ENCODE data around the gene CCDC141. TPM values are rescaled to one million over a fixed set of nuclear protein-coding genes. Genes with fewer than 3 reads are reported as not detected.

Gene CCDC141
- total RNA-seq, 1 experiment from 2014 or later, result 0.30 TPM

DNA sequence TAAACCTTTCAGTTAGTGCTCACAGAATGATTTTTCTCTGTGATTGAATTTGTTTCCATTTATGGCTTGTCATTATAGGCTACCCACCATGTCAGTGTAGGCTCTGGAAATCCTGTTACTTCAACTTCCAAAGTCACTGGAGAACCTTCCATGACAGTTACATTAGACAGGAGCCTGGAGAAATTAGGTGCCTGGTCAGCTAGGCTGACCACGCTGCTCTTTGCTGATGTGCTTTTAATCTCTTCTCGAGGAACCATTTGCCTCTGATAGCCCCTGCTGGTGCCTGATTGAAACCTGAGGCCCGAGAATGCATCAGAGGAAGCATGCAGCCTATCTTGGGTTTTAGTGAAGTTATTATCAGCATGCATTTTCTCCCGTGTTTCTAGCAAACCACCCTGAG, 213.1 kb downstream of the CCDC141 start:
- CTCF ChIA-PET, result no interaction called here
- no peaks in the 10 kb centered on the region for H3K79me2 ChIP-seq (ENCODE audit: insufficient read depth, low read length)
- no peaks in the 10 kb centered on the region for H3K36me3 ChIP-seq (ENCODE audit: control insufficient read depth in 1 of 2, insufficient read depth in 2 of 2, low read length in 2 of 2)
- H3K9ac ChIP-seq (ENCODE audit: low read length), result no peak overlapping the region
- no peaks in the 10 kb centered on the region for H3K4me1 ChIP-seq (ENCODE audit: control insufficient read depth in 1 of 2, insufficient read depth in 2 of 2, low read length in 2 of 2)
- no peaks in the 10 kb centered on the region for H3K27me3 ChIP-seq (ENCODE audit: insufficient read depth, low read length)
- no peak for ATAC-seq
- RAD21 ChIA-PET (ENCODE audit: low non-redundant PET in 1 of 2, low total read pairs in 2 of 2, uncharacterized antibody in 2 of 2, unreplicated experiment in 2 of 2), result no interaction called here
- no peak overlapping the region for H3K27ac ChIP-seq (ENCODE audit: low read depth, low read length)
- H3K4me2 ChIP-seq (ENCODE audit: low read length), result no peak overlapping the region
- H3K4me3 ChIP-seq (replicated peaks in 1 of 2; ENCODE audit: low read depth in 1 of 2, low read length in 2 of 2), result no peak overlapping the region
- TF ChIP-seq CBX3 (IDR thresholded peaks at IDR 0.05; ENCODE audit: low read depth) (no peak), EGR1 (IDR thresholded peaks at IDR 0.05; ENCODE audit: low read depth) (no peak), ZFX (IDR thresholded peaks at IDR 0.05) (no peak), JUND (IDR thresholded peaks at IDR 0.05) (no peak), TCF7L2 (IDR thresholded peaks at IDR 0.05; ENCODE audit: borderline replicate concordance, extremely low read depth, insufficient read depth, insufficient read length) (no peak), POLR2A (IDR thresholded peaks at IDR 0.05; ENCODE audit: borderline replicate concordance, extremely low read depth, insufficient read depth, insufficient read length) (no peak), CEBPB (IDR thresholded peaks at IDR 0.05; ENCODE audit: low read depth) (no peak), SP1 (IDR thresholded peaks at IDR 0.05; ENCODE audit: low read depth) (no peak), FOSL1 (IDR thresholded peaks at IDR 0.05; ENCODE audit: low read depth) (no peak), SIN3A (IDR thresholded peaks at IDR 0.05; ENCODE audit: low read depth) (no peak)
- TF ChIP-seq, protein P1, sequence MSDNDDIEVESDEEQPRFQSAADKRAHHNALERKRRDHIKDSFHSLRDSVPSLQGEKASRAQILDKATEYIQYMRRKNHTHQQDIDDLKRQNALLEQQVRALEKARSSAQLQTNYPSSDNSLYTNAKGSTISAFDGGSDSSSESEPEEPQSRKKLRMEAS (IDR thresholded peaks at IDR 0.05), result no peak
- TF ChIP-seq, protein P2, sequence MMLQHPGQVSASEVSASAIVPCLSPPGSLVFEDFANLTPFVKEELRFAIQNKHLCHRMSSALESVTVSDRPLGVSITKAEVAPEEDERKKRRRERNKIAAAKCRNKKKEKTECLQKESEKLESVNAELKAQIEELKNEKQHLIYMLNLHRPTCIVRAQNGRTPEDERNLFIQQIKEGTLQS (IDR thresholded peaks at IDR 0.05), result no peak
- TF ChIP-seq, protein P3, sequence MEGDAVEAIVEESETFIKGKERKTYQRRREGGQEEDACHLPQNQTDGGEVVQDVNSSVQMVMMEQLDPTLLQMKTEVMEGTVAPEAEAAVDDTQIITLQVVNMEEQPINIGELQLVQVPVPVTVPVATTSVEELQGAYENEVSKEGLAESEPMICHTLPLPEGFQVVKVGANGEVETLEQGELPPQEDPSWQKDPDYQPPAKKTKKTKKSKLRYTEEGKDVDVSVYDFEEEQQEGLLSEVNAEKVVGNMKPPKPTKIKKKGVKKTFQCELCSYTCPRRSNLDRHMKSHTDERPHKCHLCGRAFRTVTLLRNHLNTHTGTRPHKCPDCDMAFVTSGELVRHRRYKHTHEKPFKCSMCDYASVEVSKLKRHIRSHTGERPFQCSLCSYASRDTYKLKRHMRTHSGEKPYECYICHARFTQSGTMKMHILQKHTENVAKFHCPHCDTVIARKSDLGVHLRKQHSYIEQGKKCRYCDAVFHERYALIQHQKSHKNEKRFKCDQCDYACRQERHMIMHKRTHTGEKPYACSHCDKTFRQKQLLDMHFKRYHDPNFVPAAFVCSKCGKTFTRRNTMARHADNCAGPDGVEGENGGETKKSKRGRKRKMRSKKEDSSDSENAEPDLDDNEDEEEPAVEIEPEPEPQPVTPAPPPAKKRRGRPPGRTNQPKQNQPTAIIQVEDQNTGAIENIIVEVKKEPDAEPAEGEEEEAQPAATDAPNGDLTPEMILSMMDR (IDR thresholded peaks at IDR 0.05 in 2 of 3, conservative IDR thresholded peaks at IDR 0.05 in 1 of 3; ENCODE audit: borderline replicate concordance in 1 of 3, insufficient read depth in 1 of 3, low read depth in 2 of 3, low read length in 2 of 3), result no peak
- TF ChIP-seq, protein P4, sequence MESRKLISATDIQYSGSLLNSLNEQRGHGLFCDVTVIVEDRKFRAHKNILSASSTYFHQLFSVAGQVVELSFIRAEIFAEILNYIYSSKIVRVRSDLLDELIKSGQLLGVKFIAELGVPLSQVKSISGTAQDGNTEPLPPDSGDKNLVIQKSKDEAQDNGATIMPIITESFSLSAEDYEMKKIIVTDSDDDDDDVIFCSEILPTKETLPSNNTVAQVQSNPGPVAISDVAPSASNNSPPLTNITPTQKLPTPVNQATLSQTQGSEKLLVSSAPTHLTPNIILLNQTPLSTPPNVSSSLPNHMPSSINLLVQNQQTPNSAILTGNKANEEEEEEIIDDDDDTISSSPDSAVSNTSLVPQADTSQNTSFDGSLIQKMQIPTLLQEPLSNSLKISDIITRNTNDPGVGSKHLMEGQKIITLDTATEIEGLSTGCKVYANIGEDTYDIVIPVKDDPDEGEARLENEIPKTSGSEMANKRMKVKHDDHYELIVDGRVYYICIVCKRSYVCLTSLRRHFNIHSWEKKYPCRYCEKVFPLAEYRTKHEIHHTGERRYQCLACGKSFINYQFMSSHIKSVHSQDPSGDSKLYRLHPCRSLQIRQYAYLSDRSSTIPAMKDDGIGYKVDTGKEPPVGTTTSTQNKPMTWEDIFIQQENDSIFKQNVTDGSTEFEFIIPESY (IDR thresholded peaks at IDR 0.05; ENCODE audit: extremely low read depth, insufficient replicate concordance, low read length), result no peak
- TF ChIP-seq, protein P5, sequence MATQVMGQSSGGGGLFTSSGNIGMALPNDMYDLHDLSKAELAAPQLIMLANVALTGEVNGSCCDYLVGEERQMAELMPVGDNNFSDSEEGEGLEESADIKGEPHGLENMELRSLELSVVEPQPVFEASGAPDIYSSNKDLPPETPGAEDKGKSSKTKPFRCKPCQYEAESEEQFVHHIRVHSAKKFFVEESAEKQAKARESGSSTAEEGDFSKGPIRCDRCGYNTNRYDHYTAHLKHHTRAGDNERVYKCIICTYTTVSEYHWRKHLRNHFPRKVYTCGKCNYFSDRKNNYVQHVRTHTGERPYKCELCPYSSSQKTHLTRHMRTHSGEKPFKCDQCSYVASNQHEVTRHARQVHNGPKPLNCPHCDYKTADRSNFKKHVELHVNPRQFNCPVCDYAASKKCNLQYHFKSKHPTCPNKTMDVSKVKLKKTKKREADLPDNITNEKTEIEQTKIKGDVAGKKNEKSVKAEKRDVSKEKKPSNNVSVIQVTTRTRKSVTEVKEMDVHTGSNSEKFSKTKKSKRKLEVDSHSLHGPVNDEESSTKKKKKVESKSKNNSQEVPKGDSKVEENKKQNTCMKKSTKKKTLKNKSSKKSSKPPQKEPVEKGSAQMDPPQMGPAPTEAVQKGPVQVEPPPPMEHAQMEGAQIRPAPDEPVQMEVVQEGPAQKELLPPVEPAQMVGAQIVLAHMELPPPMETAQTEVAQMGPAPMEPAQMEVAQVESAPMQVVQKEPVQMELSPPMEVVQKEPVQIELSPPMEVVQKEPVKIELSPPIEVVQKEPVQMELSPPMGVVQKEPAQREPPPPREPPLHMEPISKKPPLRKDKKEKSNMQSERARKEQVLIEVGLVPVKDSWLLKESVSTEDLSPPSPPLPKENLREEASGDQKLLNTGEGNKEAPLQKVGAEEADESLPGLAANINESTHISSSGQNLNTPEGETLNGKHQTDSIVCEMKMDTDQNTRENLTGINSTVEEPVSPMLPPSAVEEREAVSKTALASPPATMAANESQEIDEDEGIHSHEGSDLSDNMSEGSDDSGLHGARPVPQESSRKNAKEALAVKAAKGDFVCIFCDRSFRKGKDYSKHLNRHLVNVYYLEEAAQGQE (IDR thresholded peaks at IDR 0.05; ENCODE audit: low read depth), result no peak
- H2AFZ ChIP-seq (ENCODE audit: low read depth, low read length, poor library complexity, severe bottlenecking), result no peak overlapping the region
- no peaks in the 10 kb centered on the region for H3K9me3 ChIP-seq (ENCODE audit: control insufficient read depth in 1 of 2, insufficient read depth in 1 of 2, low read depth in 1 of 2, low read length in 2 of 2)
- BruUV-seq (replicated peaks), result no TSS peak
- POLR2A ChIA-PET, result no interaction called here
- intact Hi-C loops (cut with micrococcal nuclease), result no loop called here
- no peak for DNase-seq (ENCODE audit: low read depth, low spot score)
- H4K20me1 ChIP-seq (ENCODE audit: insufficient read depth), result no peaks in the 10 kb centered on the region
- H3K9me2 ChIP-seq (ENCODE audit: insufficient read depth), result no peaks in the 10 kb centered on the region

Data from HCT116 (cell line).